Measurements from ENCODE around the gene NOC4L.

NOC4L gene

DNA sequence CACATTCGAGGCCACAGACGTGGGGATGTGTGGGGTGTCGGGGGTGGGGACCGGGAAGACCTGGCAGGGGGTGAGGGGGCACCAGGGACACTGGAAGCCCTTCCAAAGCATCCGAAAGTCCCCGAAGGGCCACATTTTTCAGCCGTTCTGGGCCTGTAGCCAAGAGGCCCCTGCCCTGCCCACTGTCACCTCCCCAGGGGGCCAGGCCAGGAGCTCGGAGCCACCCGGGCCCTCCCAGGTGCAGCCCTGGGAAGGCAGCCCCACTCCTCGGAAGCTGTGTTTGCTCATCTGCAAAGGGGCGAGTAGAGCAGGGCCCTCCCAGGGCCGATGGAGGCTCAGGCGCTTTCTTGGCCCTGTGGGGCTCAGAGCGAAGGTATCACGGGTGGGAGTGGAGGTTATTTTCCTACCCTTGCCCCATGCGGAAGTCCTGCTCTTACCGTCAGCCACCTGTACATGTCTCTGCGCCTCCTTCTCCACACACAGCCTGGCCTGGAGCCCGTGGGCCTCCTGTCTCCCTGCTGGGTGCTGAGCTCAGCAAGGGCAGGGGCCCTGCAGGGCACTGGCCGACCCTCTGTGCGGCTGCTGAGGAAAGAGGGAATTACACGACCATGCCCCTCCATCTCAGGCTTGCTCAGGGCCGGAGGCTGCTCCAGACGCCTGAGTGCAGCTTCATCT is 27.2 kb downstream of the NOC4L start:
- Histone ChIP-seq H3K27me3 (ENCODE audit: low read length) (no peaks in the 10 kb centered on the region), H3K79me2 (ENCODE audit: insufficient read depth, low read length) (no peaks in the 10 kb centered on the region), H3F3A (ENCODE audit: insufficient read depth) (no peaks in the 10 kb centered on the region), H3K36me3 (ENCODE audit: low read length) (no peaks in the 10 kb centered on the region), H3K9ac (ENCODE audit: low read length) (no peak overlapping the region), H3K4me3 (ENCODE audit: insufficient read depth, low read length, poor library complexity, severe bottlenecking) (no peak overlapping the region), H3K27ac (ENCODE audit: low read depth, low read length) (no peak overlapping the region), H2AFZ (ENCODE audit: low read depth, low read length, severe bottlenecking) (no peak overlapping the region), H4K20me1 (ENCODE audit: low read depth, low read length) (no peaks in the 10 kb centered on the region), H3K4me2 (ENCODE audit: low read depth, low read length, poor library complexity, severe bottlenecking) (no peak overlapping the region), H3K9me3 (ENCODE audit: insufficient read depth, low read length) (no peaks in the 10 kb centered on the region), H3K9me2 (replicated peaks; ENCODE audit: insufficient read depth, low read length) (no peaks in the 10 kb centered on the region)
- TF ChIP-seq, protein P1, sequence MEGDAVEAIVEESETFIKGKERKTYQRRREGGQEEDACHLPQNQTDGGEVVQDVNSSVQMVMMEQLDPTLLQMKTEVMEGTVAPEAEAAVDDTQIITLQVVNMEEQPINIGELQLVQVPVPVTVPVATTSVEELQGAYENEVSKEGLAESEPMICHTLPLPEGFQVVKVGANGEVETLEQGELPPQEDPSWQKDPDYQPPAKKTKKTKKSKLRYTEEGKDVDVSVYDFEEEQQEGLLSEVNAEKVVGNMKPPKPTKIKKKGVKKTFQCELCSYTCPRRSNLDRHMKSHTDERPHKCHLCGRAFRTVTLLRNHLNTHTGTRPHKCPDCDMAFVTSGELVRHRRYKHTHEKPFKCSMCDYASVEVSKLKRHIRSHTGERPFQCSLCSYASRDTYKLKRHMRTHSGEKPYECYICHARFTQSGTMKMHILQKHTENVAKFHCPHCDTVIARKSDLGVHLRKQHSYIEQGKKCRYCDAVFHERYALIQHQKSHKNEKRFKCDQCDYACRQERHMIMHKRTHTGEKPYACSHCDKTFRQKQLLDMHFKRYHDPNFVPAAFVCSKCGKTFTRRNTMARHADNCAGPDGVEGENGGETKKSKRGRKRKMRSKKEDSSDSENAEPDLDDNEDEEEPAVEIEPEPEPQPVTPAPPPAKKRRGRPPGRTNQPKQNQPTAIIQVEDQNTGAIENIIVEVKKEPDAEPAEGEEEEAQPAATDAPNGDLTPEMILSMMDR (IDR thresholded peaks at IDR 0.05; ENCODE audit: insufficient read depth, low read length, poor library complexity, severe bottlenecking), result no peak
- no peak for TF ChIP-seq EZH2phosphoT487 (conservative IDR thresholded peaks at IDR 0.05; ENCODE audit: low read length)

DNA sequence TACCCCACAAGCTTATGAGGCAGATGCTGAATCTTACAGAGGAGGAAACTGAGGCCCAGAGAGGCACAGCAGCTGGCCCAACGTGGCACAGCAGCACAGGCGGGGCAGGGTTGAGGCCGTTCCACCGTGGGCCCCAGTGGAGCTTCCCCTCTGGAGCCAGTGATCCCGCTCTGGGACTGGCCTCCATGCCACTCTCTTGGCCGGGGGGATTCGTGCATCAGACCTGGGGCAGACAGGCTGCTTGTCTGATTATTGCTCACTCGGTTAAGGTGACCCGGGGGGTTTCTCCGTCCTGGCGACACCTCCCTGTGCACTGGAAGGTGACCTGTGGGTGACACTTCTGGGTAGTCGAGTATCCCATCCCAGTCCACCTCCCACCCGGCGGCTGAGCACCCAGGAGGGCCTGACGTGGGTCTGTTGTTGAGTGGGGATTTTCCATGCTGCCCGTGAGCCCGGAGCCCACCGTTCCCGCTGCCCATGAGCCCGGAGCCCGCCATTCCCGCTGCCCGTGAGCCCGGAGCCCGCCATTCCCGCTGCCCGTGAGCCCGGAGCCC is 27.8 kb downstream of the NOC4L start:
- no peaks in the 10 kb centered on the region for H3K27me3 ChIP-seq (ENCODE audit: low read length)

DNA sequence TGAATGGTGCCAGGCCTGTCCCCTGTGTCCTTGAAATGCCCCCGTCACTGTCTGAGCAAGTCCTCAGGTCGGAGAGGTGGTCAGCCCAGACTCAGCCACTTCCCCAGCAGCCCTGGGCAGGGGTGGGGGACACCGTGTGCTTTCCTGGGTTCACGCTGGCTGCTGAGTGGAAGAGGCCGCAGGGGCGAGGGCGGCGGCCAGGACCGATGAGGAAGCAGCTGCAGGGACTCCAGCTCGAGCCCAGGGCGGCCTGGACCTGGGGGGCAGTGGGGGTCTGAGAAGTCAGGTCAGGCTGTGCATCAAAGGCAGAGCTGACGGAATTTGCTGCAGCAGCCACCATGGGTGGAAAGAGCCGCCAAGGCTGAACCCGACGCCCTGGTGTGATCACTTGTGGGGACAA is 28.4 kb downstream of the NOC4L start:
- Histone ChIP-seq H3K4me3 (ENCODE audit: insufficient read depth, low read length, poor library complexity, severe bottlenecking) (no peak overlapping the region), H2AFZ (ENCODE audit: low read depth, low read length, severe bottlenecking) (no peak overlapping the region)

More for the DNA sequence above, 27.8 kb downstream of the NOC4L start:
- H3K9ac ChIP-seq (ENCODE audit: low read length), result no peak overlapping the region
- no peak overlapping the region for H3K4me3 ChIP-seq (ENCODE audit: insufficient read depth, low read length, poor library complexity, severe bottlenecking)
- H2AFZ ChIP-seq (ENCODE audit: low read depth, low read length, severe bottlenecking), result no peak overlapping the region
- no peaks in the 10 kb centered on the region for H3F3A ChIP-seq (ENCODE audit: insufficient read depth)
- H3K79me2 ChIP-seq (ENCODE audit: insufficient read depth, low read length), result no peaks in the 10 kb centered on the region
- H3K36me3 ChIP-seq (ENCODE audit: low read length), result no peaks in the 10 kb centered on the region
- no peak overlapping the region for H3K4me2 ChIP-seq (ENCODE audit: low read depth, low read length, poor library complexity, severe bottlenecking)
- TF ChIP-seq, protein P1 (IDR thresholded peaks at IDR 0.05; ENCODE audit: insufficient read depth, low read length, poor library complexity, severe bottlenecking), result no peak
- no peak for TF ChIP-seq EZH2phosphoT487 (conservative IDR thresholded peaks at IDR 0.05; ENCODE audit: low read length)
- no peaks in the 10 kb centered on the region for H4K20me1 ChIP-seq (ENCODE audit: low read depth, low read length)
- H3K9me2 ChIP-seq (replicated peaks; ENCODE audit: insufficient read depth, low read length), result no peaks in the 10 kb centered on the region
- H3K9me3 ChIP-seq (ENCODE audit: insufficient read depth, low read length), result no peaks in the 10 kb centered on the region
- H3K27ac ChIP-seq (ENCODE audit: low read depth, low read length), result no peak overlapping the region

More for the DNA sequence above, 28.4 kb downstream of the NOC4L start:
- no peak for TF ChIP-seq EZH2phosphoT487 (conservative IDR thresholded peaks at IDR 0.05; ENCODE audit: low read length)
- TF ChIP-seq, protein P1 (IDR thresholded peaks at IDR 0.05; ENCODE audit: insufficient read depth, low read length, poor library complexity, severe bottlenecking), result no peak
- H3K27ac ChIP-seq (ENCODE audit: low read depth, low read length), result no peak overlapping the region
- no peak overlapping the region for H3K4me2 ChIP-seq (ENCODE audit: low read depth, low read length, poor library complexity, severe bottlenecking)
- H3K9ac ChIP-seq (ENCODE audit: low read length), result no peak overlapping the region
- no peaks in the 10 kb centered on the region for H3K9me2 ChIP-seq (replicated peaks; ENCODE audit: insufficient read depth, low read length)
- no peaks in the 10 kb centered on the region for H3F3A ChIP-seq (ENCODE audit: insufficient read depth)
- H3K36me3 ChIP-seq (ENCODE audit: low read length), result no peaks in the 10 kb centered on the region
- H3K79me2 ChIP-seq (ENCODE audit: insufficient read depth, low read length), result no peaks in the 10 kb centered on the region
- H3K9me3 ChIP-seq (ENCODE audit: insufficient read depth, low read length), result no peaks in the 10 kb centered on the region
- no peaks in the 10 kb centered on the region for H3K27me3 ChIP-seq (ENCODE audit: low read length)
- H4K20me1 ChIP-seq (ENCODE audit: low read depth, low read length), result no peaks in the 10 kb centered on the region

All from SU-DHL-6 (cell line).